Measurements from ENCODE around the gene MSI2.

The MSI2 gene

GRCh38 chr17:57462007-57462579 is 205.8 kb downstream of the MSI2 start:
- no peak for DNase-seq (ENCODE audit: low spot score)

GRCh38 chr17:57463103-57463885 is 207.0 kb downstream of the MSI2 start:
- peak; percentile 70 for DNase-seq (ENCODE audit: low spot score)

DNA sequence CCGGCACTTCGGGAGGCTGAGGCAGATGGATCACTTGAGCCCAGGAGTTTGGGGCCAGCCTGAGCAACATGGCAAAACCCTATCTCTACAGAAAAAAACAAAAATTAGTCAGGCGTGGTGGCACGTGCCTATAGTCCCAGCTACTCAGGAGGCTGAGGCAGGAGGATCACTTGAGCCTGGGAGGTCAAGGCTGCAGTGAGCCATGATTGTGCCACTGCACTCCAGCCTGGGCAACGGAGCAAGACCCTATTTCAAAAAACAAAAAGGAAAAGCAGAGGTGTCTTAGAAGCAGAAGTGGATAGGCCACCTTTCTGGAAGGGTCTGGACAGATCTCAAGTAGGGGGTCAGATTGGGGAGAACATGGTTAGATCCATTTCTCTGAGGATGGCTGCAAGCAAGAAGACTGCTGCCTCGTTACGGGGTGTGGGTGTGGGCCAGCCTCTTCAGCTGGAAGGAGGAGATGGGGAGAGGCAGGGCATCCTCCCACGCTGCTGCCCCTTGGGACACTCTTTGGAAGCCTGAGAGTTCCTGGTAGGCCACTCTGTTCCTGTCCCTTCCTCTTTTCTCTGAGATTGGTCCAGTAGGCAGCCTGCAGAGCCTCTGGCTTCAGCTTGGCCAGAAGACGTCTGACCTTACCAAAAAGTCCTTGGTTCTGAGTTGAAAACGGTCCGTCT is 208.0 kb downstream of the MSI2 start:
- no peak for DNase-seq (ENCODE audit: low spot score)

- DNase-seq (ENCODE audit: low spot score), result no peak
Measured at GRCh38 chr17:57465610-57466009, 209.3 kb downstream of the MSI2 start.

DNA sequence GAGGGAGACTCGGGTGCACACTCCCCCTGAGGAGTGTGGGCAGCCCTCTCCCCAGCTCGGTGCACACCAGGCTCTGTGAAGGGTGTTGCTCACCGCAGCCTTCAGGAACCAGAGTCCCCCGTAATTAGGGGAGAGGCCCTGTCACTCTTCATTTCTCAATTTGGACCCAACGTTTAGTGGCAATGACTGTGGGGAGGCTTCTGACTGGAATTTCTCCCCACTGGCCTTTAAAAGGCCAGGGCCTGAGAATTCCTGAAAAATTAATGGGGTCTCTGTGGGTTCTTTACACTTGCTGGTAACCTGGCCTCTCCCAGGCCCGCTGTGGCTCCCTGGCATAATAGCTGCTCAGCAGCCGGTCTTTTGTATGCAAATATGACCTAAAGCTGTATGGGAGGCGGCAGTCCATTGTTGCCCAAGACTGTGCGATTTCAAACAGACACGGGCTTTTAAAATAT is 209.7 kb downstream of the MSI2 start:
- DNase-seq (ENCODE audit: low spot score), result no peak

- no peak for DNase-seq (ENCODE audit: low spot score)
Measured at GRCh38 chr17:57466521-57466920, 210.2 kb downstream of the MSI2 start.

- no peak for DNase-seq (ENCODE audit: low spot score)
Measured at GRCh38 chr17:57467226-57467625, 210.9 kb downstream of the MSI2 start.

- DNase-seq (ENCODE audit: low spot score), result no peak
Measured at GRCh38 chr17:57467801-57468200, 211.5 kb downstream of the MSI2 start.

GRCh38 chr17:57468932-57469775 is 212.8 kb downstream of the MSI2 start:
- DNase-seq (ENCODE audit: low spot score), result no peak

- no peak for DNase-seq (ENCODE audit: low spot score)
Measured at GRCh38 chr17:57470906-57471305, 214.6 kb downstream of the MSI2 start.

DNA sequence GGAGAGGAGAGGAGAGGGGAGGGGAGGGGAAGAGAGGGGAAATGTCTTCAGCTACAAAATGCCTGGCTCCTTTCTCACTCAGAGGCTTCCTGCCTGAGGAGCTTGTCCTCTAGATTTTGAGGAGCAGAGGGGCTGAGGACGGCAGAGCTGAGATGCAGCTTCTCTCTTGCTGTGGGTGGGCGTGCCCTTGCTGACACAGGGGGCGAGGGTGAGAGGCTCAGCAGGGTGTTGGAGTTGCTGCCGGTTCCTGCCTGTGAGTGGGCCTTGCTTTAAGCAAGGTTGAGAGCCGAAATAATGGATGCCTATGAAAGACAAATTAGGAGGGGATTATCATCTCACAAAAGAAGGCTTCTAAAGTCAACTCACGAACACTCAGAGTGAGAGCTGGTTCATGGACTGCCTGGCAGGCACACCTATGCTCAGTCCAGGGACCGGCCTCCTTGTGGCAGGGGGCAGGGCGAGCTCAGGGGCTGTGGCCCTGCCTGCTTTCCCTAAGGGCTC is 215.6 kb downstream of the MSI2 start:
- no peak for DNase-seq (ENCODE audit: low spot score)

- DNase-seq (ENCODE audit: low spot score), result no peak
Measured at GRCh38 chr17:57475796-57476195, 219.5 kb downstream of the MSI2 start.

GRCh38 chr17:57477522-57478362 is 221.4 kb downstream of the MSI2 start:
- DNase-seq (ENCODE audit: low spot score), result no peak

GRCh38 chr17:57478478-57479250 is 222.3 kb downstream of the MSI2 start:
- no peak for DNase-seq (ENCODE audit: low spot score)

GRCh38 chr17:57480438-57481196 is 224.3 kb downstream of the MSI2 start:
- DNase-seq (ENCODE audit: low spot score), result peak; percentile 32

GRCh38 chr17:57481910-57482391 is 225.6 kb downstream of the MSI2 start:
- peak; percentile 77 for DNase-seq (ENCODE audit: low spot score)

DNA sequence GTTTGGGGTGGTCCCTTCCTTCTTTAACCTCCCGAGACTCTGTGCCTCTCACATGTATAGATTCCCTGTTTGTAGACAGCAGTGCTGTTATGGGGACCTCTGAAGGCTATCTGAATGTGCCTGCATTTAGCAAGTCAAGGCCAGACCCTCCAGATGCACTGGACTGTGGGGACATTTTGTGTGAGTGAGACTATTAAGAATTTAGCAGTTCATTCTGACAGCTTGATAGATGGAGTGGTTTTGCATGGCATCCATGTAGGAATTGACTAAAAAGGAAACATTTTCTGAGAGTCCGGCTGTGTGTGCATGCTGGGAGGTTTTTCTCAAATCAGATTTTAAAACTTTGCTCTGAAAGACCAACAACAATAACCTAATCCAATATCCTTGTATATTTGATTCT is 226.3 kb downstream of the MSI2 start:
- DNase-seq (ENCODE audit: low spot score), result peak; percentile 37

DNA sequence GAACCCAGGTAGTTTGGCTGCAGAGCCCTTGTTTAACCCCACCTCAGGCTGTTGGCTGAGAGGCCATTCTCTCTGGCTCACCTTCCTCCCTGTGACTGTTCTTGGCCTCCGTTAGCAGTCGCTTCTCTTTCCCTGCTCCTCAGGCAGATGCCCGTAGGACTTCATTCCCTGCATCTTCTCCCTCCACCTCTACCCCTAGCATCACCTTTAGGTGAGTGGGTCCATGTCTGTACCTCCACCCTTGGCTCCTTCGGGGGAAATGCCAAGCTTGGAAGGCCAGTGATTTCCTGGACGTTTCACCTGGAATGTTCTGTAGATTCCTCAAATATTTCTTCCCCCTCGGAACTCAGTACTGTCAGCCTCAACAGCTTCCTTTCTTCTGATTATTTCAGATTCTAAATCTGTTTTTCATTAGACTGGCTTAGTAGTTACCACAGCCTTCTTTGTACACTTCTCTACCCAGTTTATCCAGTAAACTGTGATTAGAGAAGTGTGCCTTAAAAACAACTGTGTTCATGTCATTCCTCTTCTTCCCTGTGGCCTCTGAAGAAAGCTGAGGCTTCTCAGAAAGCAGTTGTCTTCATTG is 227.9 kb downstream of the MSI2 start:
- DNase-seq (ENCODE audit: low spot score), result peak; percentile 79
